BLaER1 treated with 17β-estradiol and CSF1 and Interleukin-3, amounts not matched to agents 10 nM and 100 nM (cell line): Measurements from ENCODE around the gene KIAA0408.

Source experiments
- H3K27ac ChIP-seq, 11 experiments: shearing (Covaris generic); formaldehyde crosslinking; 2 replicates each; pipeline ENCODE4 v1.8.1; 2022
- H3K27me3 ChIP-seq, 11 experiments: shearing (Covaris generic); formaldehyde crosslinking; 2 replicates each; pipeline ENCODE4 v1.8.1; 2022
- H3K36me3 ChIP-seq, 11 experiments: shearing (Covaris generic); formaldehyde crosslinking; 2 replicates each; pipeline ENCODE4 v1.8.1; 2022
- H3K4me1 ChIP-seq, 10 experiments: shearing (Covaris generic); formaldehyde crosslinking; 2 replicates each; pipeline ENCODE4 v1.8.1; 2022
- H3K4me2 ChIP-seq, 11 experiments: shearing (Covaris generic); formaldehyde crosslinking; 2 replicates each; pipeline ENCODE4 v1.8.1; 2022
- H3K4me3 ChIP-seq, 10 experiments: shearing (Covaris generic); formaldehyde crosslinking; 2 replicates each; pipeline ENCODE4 v1.8.1; 2022
- H3K9ac ChIP-seq, 11 experiments: shearing (Covaris generic); formaldehyde crosslinking; 2 replicates each; pipeline ENCODE4 v1.8.1; 2022
- H3K9me3 ChIP-seq, 11 experiments: shearing (Covaris generic); formaldehyde crosslinking; replicated peaks in 1 of 11; 2 replicates each; pipeline ENCODE4 v1.8.1; 2022
- H4K20me1 ChIP-seq, 11 experiments: shearing (Covaris generic); formaldehyde crosslinking; 2 replicates each; pipeline ENCODE4 v1.8.1; 2022
- Cebpa-rat ChIP-seq, 11 experiments: shearing (Covaris generic); IDR thresholded peaks; 2 replicates each; pipeline ENCODE4 v1.8.1; 2022

Gene KIAA0408

GRCh38 chr6:127483399-127484055 is 24.3 kb upstream of the KIAA0408 start:
- Histone ChIP-seq H3K9me3 (no peaks in the 10 kb centered on the region), H4K20me1 (no peaks in the 10 kb centered on the region), H3K4me3 (peak overlapping the region in 3 of 10 experiments; percentile 17 to 29 (median 17); a peak in 2 of 20 replicates), H3K27ac (peak overlapping the region in 1 of 11 experiments; percentile 26; a peak in 1 of 22 replicates), H3K4me2 (peak overlapping the region; percentile 30 to 79 (median 58)), H3K9ac (no peak overlapping the region), H3K4me1 (peaks cover 6 to 16% (median 12%) of the 10 kb centered on the region in 10 experiments; a peak in 17 of 20 replicates), H3K36me3 (no peaks in the 10 kb centered on the region), H3K27me3 (no peaks in the 10 kb centered on the region)
- TF ChIP-seq Cebpa-rat (IDR thresholded peaks at IDR 0.05), result no peak

- no peak for TF ChIP-seq Cebpa-rat (IDR thresholded peaks at IDR 0.05)
- Histone ChIP-seq H3K9ac (no peak overlapping the region), H3K27ac (no peak overlapping the region), H3K4me1 (peaks cover 6 to 16% (median 12%) of the 10 kb centered on the region in 10 experiments; a peak in 17 of 20 replicates), H3K4me2 (no peak overlapping the region), H3K9me3 (no peaks in the 10 kb centered on the region), H3K36me3 (no peaks in the 10 kb centered on the region), H3K27me3 (no peaks in the 10 kb centered on the region), H4K20me1 (no peaks in the 10 kb centered on the region), H3K4me3 (no peak overlapping the region)
Observed at GRCh38 chr6:127482325-127482724, 23.1 kb upstream of the KIAA0408 start.

- Histone ChIP-seq H3K9me3 (no peaks in the 10 kb centered on the region), H3K27me3 (no peaks in the 10 kb centered on the region), H3K4me2 (no peak overlapping the region), H3K9ac (no peak overlapping the region), H3K4me1 (peaks cover 6 to 16% (median 12%) of the 10 kb centered on the region in 10 experiments; a peak in 17 of 20 replicates), H4K20me1 (no peaks in the 10 kb centered on the region), H3K4me3 (no peak overlapping the region), H3K27ac (no peak overlapping the region), H3K36me3 (no peaks in the 10 kb centered on the region)
- TF ChIP-seq Cebpa-rat (IDR thresholded peaks at IDR 0.05), result no peak
Observed at GRCh38 chr6:127481628-127482027, 22.4 kb upstream of the KIAA0408 start.

GRCh38 chr6:127481111-127481510 is 21.9 kb upstream of the KIAA0408 start:
- TF ChIP-seq Cebpa-rat (IDR thresholded peaks at IDR 0.05), result no peak
- Histone ChIP-seq H3K4me2 (no peak overlapping the region), H3K9ac (no peak overlapping the region), H3K27ac (no peak overlapping the region), H3K9me3 (peaks cover 0 to 2% (median under 1%) of the 10 kb centered on the region in 11 experiments; a peak in 12 of 22 replicates), H3K36me3 (no peaks in the 10 kb centered on the region), H3K27me3 (no peaks in the 10 kb centered on the region), H3K4me3 (no peak overlapping the region), H4K20me1 (no peaks in the 10 kb centered on the region), H3K4me1 (peaks cover 6 to 16% (median 12%) of the 10 kb centered on the region in 10 experiments; a peak in 17 of 20 replicates)

GRCh38 chr6:127477658-127478057 is 18.5 kb upstream of the KIAA0408 start:
- Histone ChIP-seq H3K9me3 (peaks cover 12 to 19% (median 17%) of the 10 kb centered on the region in 11 experiments; a peak in 21 of 22 replicates), H3K4me3 (no peak overlapping the region), H4K20me1 (no peaks in the 10 kb centered on the region), H3K4me2 (no peak overlapping the region), H3K27me3 (no peaks in the 10 kb centered on the region), H3K36me3 (peaks cover 0 to 11% (median 0%) of the 10 kb centered on the region in 11 experiments; a peak in 6 of 22 replicates), H3K27ac (no peak overlapping the region), H3K4me1 (no peaks in the 10 kb centered on the region), H3K9ac (no peak overlapping the region)
- TF ChIP-seq Cebpa-rat (IDR thresholded peaks at IDR 0.05), result no peak

- no peak overlapping the region for H3K4me2 ChIP-seq
- peaks cover 12 to 19% (median 17%) of the 10 kb centered on the region in 11 experiments; a peak in 21 of 22 replicates for H3K9me3 ChIP-seq
- no peak overlapping the region for H3K27ac ChIP-seq
- peaks cover 0 to 9% (median 0%) of the 10 kb centered on the region in 10 experiments; a peak in 3 of 20 replicates for H3K4me1 ChIP-seq
- H4K20me1 ChIP-seq, result no peaks in the 10 kb centered on the region
- peaks cover 0 to 11% (median 0%) of the 10 kb centered on the region in 11 experiments; a peak in 6 of 22 replicates for H3K36me3 ChIP-seq
- no peak for TF ChIP-seq Cebpa-rat (IDR thresholded peaks at IDR 0.05)
- H3K4me3 ChIP-seq, result no peak overlapping the region
- H3K9ac ChIP-seq, result no peak overlapping the region
- no peaks in the 10 kb centered on the region for H3K27me3 ChIP-seq
Observed at GRCh38 chr6:127475823-127476176, 16.6 kb upstream of the KIAA0408 start.

- no peak overlapping the region for H3K9ac ChIP-seq
- H3K27ac ChIP-seq, result no peak overlapping the region
- no peaks in the 10 kb centered on the region for H4K20me1 ChIP-seq
- no peak overlapping the region for H3K4me3 ChIP-seq
- peaks cover 0 to 9% (median 0%) of the 10 kb centered on the region in 10 experiments; a peak in 3 of 20 replicates for H3K4me1 ChIP-seq
- no peaks in the 10 kb centered on the region for H3K27me3 ChIP-seq
- peaks cover 0 to 11% (median 0%) of the 10 kb centered on the region in 11 experiments; a peak in 6 of 22 replicates for H3K36me3 ChIP-seq
- peaks cover 12 to 19% (median 17%) of the 10 kb centered on the region in 11 experiments; a peak in 21 of 22 replicates for H3K9me3 ChIP-seq
- no peak overlapping the region for H3K4me2 ChIP-seq
- TF ChIP-seq Cebpa-rat (IDR thresholded peaks at IDR 0.05), result no peak
Observed at GRCh38 chr6:127475135-127475822, 16.1 kb upstream of the KIAA0408 start.

- Histone ChIP-seq H3K4me1 (peaks cover 0 to 9% (median 0%) of the 10 kb centered on the region in 10 experiments; a peak in 3 of 20 replicates), H3K4me3 (no peak overlapping the region), H4K20me1 (no peaks in the 10 kb centered on the region), H3K9me3 (peaks cover 12 to 19% (median 17%) of the 10 kb centered on the region in 11 experiments; a peak in 21 of 22 replicates), H3K9ac (no peak overlapping the region), H3K27me3 (no peaks in the 10 kb centered on the region), H3K27ac (no peak overlapping the region), H3K4me2 (peak overlapping the region in 1 of 11 experiments; percentile 6; a peak in 2 of 22 replicates), H3K36me3 (peaks cover 0 to 11% (median 0%) of the 10 kb centered on the region in 11 experiments; a peak in 6 of 22 replicates)
- no peak for TF ChIP-seq Cebpa-rat (IDR thresholded peaks at IDR 0.05)
Observed at GRCh38 chr6:127471379-127472255, 12.4 kb upstream of the KIAA0408 start.
